C4-2B (cell line): ENCODE measurements around the gene KCNN1.

Source experiments
- CTCF ChIP-seq: fragments of 450-650 bp; conservative IDR thresholded peaks from 2 replicates; pipeline ENCODE4 v1.5.1; 2017; ENCODE audit warnings: mild to moderate bottlenecking
- ZFX ChIP-seq: fragments of 450-650 bp; IDR thresholded peaks from 2 replicates; pipeline ENCODE4 v1.6.1; 2017

- TF ChIP-seq CTCF: peak; percentile 96
- no peak for TF ChIP-seq ZFX
These were observed 28.6 kb upstream of the KCNN1 start for GRCh38 chr19:17938092-17938845.
